ENCODE data around the gene RPTN. TPM values are rescaled to one million over a fixed set of nuclear protein-coding genes. Genes with fewer than 3 reads are reported as not detected.

Gene RPTN
- total and polyA plus RNA-seq, 2 experiments from 2014 or later, result not detected

DNA sequence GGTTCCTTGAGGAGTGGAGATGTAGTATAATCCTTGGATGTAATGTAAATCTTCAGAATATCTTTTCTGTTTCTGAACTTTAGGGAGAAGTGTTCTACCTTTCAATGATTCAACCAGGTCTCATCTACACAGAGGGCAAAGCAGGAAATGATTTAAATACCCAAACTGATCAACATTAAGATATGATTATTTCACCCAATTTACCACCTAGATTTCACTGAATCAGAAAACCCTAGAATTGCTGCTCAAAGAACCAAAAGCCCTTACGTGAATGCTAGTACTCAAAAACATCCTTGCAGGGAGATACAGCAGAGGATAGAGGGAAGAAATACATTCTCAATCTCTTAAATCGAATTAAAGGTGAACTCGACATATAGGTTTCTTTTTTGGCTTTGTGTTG lies 5.0 kb downstream of the RPTN start:
- peaks cover 3% of the 10 kb centered on the region; the same call in 2 of the 3 replicates for H3K9me3 Mint-ChIP-seq
- no peaks in the 10 kb centered on the region for H3F3A ChIP-seq (replicated peaks; ENCODE audit: low read depth)
- no peak for TF ChIP-seq ZNF114 (CRISPR knock-in tag; IDR thresholded peaks at IDR 0.05)
- TF ChIP-seq, protein P1, sequence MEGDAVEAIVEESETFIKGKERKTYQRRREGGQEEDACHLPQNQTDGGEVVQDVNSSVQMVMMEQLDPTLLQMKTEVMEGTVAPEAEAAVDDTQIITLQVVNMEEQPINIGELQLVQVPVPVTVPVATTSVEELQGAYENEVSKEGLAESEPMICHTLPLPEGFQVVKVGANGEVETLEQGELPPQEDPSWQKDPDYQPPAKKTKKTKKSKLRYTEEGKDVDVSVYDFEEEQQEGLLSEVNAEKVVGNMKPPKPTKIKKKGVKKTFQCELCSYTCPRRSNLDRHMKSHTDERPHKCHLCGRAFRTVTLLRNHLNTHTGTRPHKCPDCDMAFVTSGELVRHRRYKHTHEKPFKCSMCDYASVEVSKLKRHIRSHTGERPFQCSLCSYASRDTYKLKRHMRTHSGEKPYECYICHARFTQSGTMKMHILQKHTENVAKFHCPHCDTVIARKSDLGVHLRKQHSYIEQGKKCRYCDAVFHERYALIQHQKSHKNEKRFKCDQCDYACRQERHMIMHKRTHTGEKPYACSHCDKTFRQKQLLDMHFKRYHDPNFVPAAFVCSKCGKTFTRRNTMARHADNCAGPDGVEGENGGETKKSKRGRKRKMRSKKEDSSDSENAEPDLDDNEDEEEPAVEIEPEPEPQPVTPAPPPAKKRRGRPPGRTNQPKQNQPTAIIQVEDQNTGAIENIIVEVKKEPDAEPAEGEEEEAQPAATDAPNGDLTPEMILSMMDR (conservative IDR thresholded peaks at IDR 0.05; ENCODE audit: low read depth in 2 of 2), result no peak
- TF ChIP-seq, protein P2, sequence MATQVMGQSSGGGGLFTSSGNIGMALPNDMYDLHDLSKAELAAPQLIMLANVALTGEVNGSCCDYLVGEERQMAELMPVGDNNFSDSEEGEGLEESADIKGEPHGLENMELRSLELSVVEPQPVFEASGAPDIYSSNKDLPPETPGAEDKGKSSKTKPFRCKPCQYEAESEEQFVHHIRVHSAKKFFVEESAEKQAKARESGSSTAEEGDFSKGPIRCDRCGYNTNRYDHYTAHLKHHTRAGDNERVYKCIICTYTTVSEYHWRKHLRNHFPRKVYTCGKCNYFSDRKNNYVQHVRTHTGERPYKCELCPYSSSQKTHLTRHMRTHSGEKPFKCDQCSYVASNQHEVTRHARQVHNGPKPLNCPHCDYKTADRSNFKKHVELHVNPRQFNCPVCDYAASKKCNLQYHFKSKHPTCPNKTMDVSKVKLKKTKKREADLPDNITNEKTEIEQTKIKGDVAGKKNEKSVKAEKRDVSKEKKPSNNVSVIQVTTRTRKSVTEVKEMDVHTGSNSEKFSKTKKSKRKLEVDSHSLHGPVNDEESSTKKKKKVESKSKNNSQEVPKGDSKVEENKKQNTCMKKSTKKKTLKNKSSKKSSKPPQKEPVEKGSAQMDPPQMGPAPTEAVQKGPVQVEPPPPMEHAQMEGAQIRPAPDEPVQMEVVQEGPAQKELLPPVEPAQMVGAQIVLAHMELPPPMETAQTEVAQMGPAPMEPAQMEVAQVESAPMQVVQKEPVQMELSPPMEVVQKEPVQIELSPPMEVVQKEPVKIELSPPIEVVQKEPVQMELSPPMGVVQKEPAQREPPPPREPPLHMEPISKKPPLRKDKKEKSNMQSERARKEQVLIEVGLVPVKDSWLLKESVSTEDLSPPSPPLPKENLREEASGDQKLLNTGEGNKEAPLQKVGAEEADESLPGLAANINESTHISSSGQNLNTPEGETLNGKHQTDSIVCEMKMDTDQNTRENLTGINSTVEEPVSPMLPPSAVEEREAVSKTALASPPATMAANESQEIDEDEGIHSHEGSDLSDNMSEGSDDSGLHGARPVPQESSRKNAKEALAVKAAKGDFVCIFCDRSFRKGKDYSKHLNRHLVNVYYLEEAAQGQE (IDR thresholded peaks at IDR 0.05; ENCODE audit: unreplicated experiment), result no peak
- no peak overlapping the region for H3K4me2 ChIP-seq
- no peaks in the 10 kb centered on the region for H3K4me1 ChIP-seq (ENCODE audit: insufficient read depth)
- peaks cover 2% of the 10 kb centered on the region for H3K27me3 Mint-ChIP-seq (ENCODE audit: insufficient read depth, low read depth, poor library complexity)
- H3K9me2 ChIP-seq (ENCODE audit: insufficient read depth), result peaks cover 20% of the 10 kb centered on the region; the same call in 1 of the 2 replicates
- no peak for DNase-seq (ENCODE audit: low spot score)
- H3K27me3 ChIP-seq (ENCODE audit: insufficient read depth), result no peaks in the 10 kb centered on the region
- no peak overlapping the region for H3K4me3 Mint-ChIP-seq
- no peaks in the 10 kb centered on the region for H3K36me3 Mint-ChIP-seq (ENCODE audit: low read depth)
- H3K4me1 Mint-ChIP-seq, result no peaks in the 10 kb centered on the region
- no peak overlapping the region for H2AFZ ChIP-seq
- H3K27ac Mint-ChIP-seq, result no peak overlapping the region
- no peaks in the 10 kb centered on the region for H4K20me1 ChIP-seq (replicated peaks; ENCODE audit: insufficient read depth)
- no peak for ATAC-seq
- no peaks in the 10 kb centered on the region for H3K79me2 ChIP-seq (replicated peaks; ENCODE audit: insufficient read depth)
- H3K4me3 ChIP-seq, result no peak overlapping the region
- H3K27ac ChIP-seq (ENCODE audit: low read depth), result no peak overlapping the region
- H3K36me3 ChIP-seq (ENCODE audit: insufficient read depth), result 0 out of 2 replicates have a peak, but pooled peaks cover under 1% of the 10 kb centered on the region

DNA sequence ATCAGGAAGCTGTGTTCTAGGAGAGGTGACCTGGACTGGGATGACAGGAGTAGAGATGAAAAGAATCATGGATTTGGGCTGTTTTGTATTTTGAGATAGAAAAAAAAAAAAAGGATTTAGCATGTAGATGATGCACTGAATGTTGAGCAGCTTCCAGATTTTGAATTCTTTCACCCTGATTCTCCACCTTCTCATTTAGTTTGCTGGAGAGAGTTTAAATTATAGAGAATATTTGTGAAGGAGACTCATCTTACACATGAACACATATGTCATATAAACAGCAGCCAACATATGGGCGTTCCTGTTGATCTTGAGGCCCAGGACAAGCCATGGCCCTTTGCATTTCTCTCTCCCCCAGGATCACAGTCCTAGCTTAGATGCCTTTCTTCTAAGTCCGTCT lies 7.4 kb downstream of the RPTN start:
- no peaks in the 10 kb centered on the region for H3F3A ChIP-seq (replicated peaks; ENCODE audit: low read depth)
- Mint-ChIP-seq H3K27ac (no peak overlapping the region), H3K9me3 (peaks cover 21% of the 10 kb centered on the region), H3K4me1 (no peaks in the 10 kb centered on the region), H3K27me3 (ENCODE audit: insufficient read depth, low read depth, poor library complexity) (peaks cover 2% of the 10 kb centered on the region), H3K4me3 (no peak overlapping the region), H3K36me3 (ENCODE audit: low read depth) (peaks cover 11% of the 10 kb centered on the region)
- ATAC-seq, result no peak
- no peak overlapping the region for H3K4me2 ChIP-seq
- H3K36me3 ChIP-seq (ENCODE audit: insufficient read depth), result 0 out of 2 replicates have a peak, but pooled peaks cover 6% of the 10 kb centered on the region
- H3K79me2 ChIP-seq (replicated peaks; ENCODE audit: insufficient read depth), result no peaks in the 10 kb centered on the region
- H3K9me2 ChIP-seq (ENCODE audit: insufficient read depth), result peaks cover 20% of the 10 kb centered on the region; the same call in 1 of the 2 replicates
- no peak overlapping the region for H3K4me3 ChIP-seq
- no peak overlapping the region for H2AFZ ChIP-seq
- no peaks in the 10 kb centered on the region for H4K20me1 ChIP-seq (replicated peaks; ENCODE audit: insufficient read depth)
- H3K4me1 ChIP-seq (ENCODE audit: insufficient read depth), result no peaks in the 10 kb centered on the region
- no peak overlapping the region for H3K27ac ChIP-seq (ENCODE audit: low read depth)
- DNase-seq (ENCODE audit: low spot score), result no peak
- no peaks in the 10 kb centered on the region for H3K27me3 ChIP-seq (ENCODE audit: insufficient read depth)
- TF ChIP-seq, protein P3, sequence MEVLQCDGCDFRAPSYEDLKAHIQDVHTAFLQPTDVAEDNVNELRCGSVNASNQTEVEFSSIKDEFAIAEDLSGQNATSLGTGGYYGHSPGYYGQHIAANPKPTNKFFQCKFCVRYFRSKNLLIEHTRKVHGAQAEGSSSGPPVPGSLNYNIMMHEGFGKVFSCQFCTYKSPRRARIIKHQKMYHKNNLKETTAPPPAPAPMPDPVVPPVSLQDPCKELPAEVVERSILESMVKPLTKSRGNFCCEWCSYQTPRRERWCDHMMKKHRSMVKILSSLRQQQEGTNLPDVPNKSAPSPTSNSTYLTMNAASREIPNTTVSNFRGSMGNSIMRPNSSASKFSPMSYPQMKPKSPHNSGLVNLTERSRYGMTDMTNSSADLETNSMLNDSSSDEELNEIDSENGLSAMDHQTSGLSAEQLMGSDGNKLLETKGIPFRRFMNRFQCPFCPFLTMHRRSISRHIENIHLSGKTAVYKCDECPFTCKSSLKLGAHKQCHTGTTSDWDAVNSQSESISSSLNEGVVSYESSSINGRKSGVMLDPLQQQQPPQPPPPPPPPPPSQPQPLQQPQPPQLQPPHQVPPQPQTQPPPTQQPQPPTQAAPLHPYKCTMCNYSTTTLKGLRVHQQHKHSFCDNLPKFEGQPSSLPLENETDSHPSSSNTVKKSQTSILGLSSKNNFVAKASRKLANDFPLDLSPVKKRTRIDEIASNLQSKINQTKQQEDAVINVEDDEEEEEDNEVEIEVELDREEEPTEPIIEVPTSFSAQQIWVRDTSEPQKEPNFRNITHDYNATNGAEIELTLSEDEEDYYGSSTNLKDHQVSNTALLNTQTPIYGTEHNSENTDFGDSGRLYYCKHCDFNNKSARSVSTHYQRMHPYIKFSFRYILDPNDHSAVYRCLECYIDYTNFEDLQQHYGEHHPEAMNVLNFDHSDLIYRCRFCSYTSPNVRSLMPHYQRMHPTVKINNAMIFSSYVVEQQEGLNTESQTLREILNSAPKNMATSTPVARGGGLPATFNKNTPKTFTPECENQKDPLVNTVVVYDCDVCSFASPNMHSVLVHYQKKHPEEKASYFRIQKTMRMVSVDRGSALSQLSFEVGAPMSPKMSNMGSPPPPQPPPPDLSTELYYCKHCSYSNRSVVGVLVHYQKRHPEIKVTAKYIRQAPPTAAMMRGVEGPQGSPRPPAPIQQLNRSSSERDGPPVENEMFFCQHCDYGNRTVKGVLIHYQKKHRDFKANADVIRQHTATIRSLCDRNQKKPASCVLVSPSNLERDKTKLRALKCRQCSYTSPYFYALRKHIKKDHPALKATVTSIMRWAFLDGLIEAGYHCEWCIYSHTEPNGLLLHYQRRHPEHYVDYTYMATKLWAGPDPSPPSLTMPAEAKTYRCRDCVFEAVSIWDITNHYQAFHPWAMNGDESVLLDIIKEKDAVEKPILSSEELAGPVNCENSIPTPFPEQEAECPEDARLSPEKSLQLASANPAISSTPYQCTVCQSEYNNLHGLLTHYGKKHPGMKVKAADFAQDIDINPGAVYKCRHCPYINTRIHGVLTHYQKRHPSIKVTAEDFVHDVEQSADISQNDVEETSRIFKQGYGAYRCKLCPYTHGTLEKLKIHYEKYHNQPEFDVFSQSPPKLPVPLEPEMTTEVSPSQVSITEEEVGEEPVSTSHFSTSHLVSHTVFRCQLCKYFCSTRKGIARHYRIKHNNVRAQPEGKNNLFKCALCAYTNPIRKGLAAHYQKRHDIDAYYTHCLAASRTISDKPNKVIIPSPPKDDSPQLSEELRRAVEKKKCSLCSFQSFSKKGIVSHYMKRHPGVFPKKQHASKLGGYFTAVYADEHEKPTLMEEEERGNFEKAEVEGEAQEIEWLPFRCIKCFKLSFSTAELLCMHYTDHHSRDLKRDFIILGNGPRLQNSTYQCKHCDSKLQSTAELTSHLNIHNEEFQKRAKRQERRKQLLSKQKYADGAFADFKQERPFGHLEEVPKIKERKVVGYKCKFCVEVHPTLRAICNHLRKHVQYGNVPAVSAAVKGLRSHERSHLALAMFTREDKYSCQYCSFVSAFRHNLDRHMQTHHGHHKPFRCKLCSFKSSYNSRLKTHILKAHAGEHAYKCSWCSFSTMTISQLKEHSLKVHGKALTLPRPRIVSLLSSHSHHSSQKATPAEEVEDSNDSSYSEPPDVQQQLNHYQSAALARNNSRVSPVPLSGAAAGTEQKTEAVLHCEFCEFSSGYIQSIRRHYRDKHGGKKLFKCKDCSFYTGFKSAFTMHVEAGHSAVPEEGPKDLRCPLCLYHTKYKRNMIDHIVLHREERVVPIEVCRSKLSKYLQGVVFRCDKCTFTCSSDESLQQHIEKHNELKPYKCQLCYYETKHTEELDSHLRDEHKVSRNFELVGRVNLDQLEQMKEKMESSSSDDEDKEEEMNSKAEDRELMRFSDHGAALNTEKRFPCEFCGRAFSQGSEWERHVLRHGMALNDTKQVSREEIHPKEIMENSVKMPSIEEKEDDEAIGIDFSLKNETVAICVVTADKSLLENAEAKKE (CRISPR knock-in tag; IDR thresholded peaks at IDR 0.05), result no peak
- no peak for TF ChIP-seq ZNF114 (CRISPR knock-in tag; IDR thresholded peaks at IDR 0.05)
- TF ChIP-seq NANOG (IDR thresholded peaks at IDR 0.05; ENCODE audit: borderline replicate concordance), result no peak
- TF ChIP-seq, protein P2 (IDR thresholded peaks at IDR 0.05; ENCODE audit: unreplicated experiment), result no peak

All from GM23338 (cell line).